ENCODE measurements around the gene CHAF1A.
A peak's percentile ranks its signal among the peaks of the same experiment; 100 is the strongest.

Gene CHAF1A

GRCh38 chr19:4359627-4360000 lies 42.8 kb upstream of the CHAF1A start:
- FAIRE-seq (no peak), DNase-seq (ENCODE audit: insufficient read length, low spot score) (no peak)
- TF ChIP-seq SPI1 (IDR thresholded peaks at IDR 0.05; ENCODE audit: low read depth, low read length) (no peak), POU2F2 (IDR thresholded peaks at IDR 0.05; ENCODE audit: low read depth, low read length) (no peak), POLR2A (IDR thresholded peaks at IDR 0.05; ENCODE audit: low read depth, low read length) (no peak; the same call in 1 of the 2 replicates), TAF1 (IDR thresholded peaks at IDR 0.05; ENCODE audit: low read depth, low read length) (no peak), PAX5 (IDR thresholded peaks at IDR 0.05; ENCODE audit: insufficient read depth, low read length, severe bottlenecking) (no peak), POLR2AphosphoS5 (IDR thresholded peaks at IDR 0.05; ENCODE audit: low read depth, low read length) (no peak; the same call in 1 of the 2 replicates)

DNA sequence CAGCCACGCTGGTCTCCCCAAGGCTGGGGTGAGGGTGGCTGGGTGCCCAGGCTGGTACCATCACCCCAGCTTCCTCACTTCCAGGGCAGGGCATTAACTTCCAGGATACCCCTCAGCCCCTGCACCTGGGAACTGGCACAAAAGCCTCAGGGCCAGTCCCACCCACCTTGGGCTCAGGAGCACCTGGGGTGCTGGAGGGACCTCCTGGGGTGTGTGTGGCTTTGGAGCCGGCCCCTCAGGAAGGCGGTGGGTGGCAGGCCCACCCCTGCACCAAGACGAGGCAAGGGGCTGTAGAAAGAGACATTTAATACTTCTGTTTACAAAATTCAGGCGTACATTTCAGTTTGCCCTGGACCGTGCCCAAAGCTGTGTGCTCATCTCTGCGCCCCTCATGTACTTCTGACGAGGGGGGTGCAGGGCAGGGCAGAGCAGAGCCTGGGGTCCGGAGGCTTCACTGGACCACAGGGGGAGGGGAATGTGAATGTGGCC lies 42.3 kb upstream of the CHAF1A start:
- FAIRE-seq (no peak), DNase-seq (ENCODE audit: insufficient read length, low spot score) (no peak)
- TF ChIP-seq SPI1 (IDR thresholded peaks at IDR 0.05; ENCODE audit: low read depth, low read length) (no peak), PAX5 (IDR thresholded peaks at IDR 0.05; ENCODE audit: insufficient read depth, low read length, severe bottlenecking) (no peak), POLR2AphosphoS5 (IDR thresholded peaks at IDR 0.05; ENCODE audit: low read depth, low read length) (no peak), POU2F2 (IDR thresholded peaks at IDR 0.05; ENCODE audit: low read depth, low read length) (no peak), POLR2A (IDR thresholded peaks at IDR 0.05; ENCODE audit: low read depth, low read length) (no peak), TAF1 (IDR thresholded peaks at IDR 0.05; ENCODE audit: low read depth, low read length) (no peak)

- no peak for TF ChIP-seq POLR2AphosphoS5 (IDR thresholded peaks at IDR 0.05; ENCODE audit: low read depth, low read length)
- no peak for TF ChIP-seq PAX5 (IDR thresholded peaks at IDR 0.05; ENCODE audit: insufficient read depth, low read length, severe bottlenecking)
- TF ChIP-seq POU2F2 (IDR thresholded peaks at IDR 0.05; ENCODE audit: low read depth, low read length): no peak
- FAIRE-seq: no peak
- DNase-seq (ENCODE audit: insufficient read length, low spot score): no peak
These were observed 41.7 kb upstream of the CHAF1A start for GRCh38 chr19:4360641-4361151.

GRCh38 chr19:4361152-4362046 lies 41.0 kb upstream of the CHAF1A start:
- DNase-seq (ENCODE audit: insufficient read length, low spot score) (no peak), FAIRE-seq (no peak)
- TF ChIP-seq PAX5 (IDR thresholded peaks at IDR 0.05; ENCODE audit: insufficient read depth, low read length, severe bottlenecking) (no peak), POLR2A (IDR thresholded peaks at IDR 0.05; ENCODE audit: low read depth, low read length) (no peak; the same call in 1 of the 2 replicates), POU2F2 (IDR thresholded peaks at IDR 0.05; ENCODE audit: low read depth, low read length) (no peak), POLR2AphosphoS5 (IDR thresholded peaks at IDR 0.05; ENCODE audit: low read depth, low read length) (no peak), SPI1 (IDR thresholded peaks at IDR 0.05; ENCODE audit: low read depth, low read length) (no peak), TAF1 (IDR thresholded peaks at IDR 0.05; ENCODE audit: low read depth, low read length) (no peak)

GRCh38 chr19:4362101-4362828 lies 40.2 kb upstream of the CHAF1A start:
- DNase-seq (ENCODE audit: insufficient read length, low spot score): no peak
- FAIRE-seq: no peak
- no peak for TF ChIP-seq TAF1 (IDR thresholded peaks at IDR 0.05; ENCODE audit: low read depth, low read length)
- no peak for TF ChIP-seq POLR2AphosphoS5 (IDR thresholded peaks at IDR 0.05; ENCODE audit: low read depth, low read length)
- TF ChIP-seq POU2F2 (IDR thresholded peaks at IDR 0.05; ENCODE audit: low read depth, low read length): no peak
- no peak for TF ChIP-seq SPI1 (IDR thresholded peaks at IDR 0.05; ENCODE audit: low read depth, low read length)
- TF ChIP-seq PAX5 (IDR thresholded peaks at IDR 0.05; ENCODE audit: insufficient read depth, low read length, severe bottlenecking): no peak
- no peak for TF ChIP-seq POLR2A (IDR thresholded peaks at IDR 0.05; ENCODE audit: low read depth, low read length)

DNA sequence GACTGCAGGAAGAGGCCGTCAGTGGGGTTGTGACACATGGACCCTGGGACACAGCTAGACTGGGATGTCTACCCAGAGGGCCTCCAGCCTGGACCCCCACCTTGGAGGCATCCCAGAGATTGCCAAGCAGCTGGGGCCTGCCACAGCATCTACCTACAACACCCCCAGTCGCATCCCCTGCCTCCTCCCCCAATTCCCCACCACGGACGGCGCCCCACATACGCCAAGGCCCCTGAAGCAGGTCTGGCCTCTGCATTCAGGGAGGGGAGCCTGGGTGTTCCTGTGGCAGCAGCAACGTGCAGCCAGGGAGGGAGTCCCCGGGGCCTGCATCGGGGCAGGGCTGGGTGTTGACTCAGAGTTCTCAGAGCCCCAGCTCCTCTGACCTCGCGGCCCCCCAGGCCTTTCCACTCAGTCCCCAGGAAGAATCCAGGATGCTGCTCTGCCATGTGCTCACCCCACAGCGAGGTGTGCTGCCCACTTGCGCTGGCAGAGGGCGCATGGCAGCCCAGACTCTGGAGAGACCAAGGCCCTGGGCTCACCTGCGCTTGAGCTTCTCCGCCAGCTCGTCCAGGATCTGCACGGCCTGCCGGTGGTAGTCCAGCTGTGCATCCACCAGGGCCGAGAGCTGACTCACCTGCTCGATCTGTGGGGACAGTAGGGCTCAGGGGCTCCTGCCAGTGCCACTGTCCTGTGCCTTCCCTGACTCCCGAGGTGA lies 39.5 kb upstream of the CHAF1A start:
- FAIRE-seq (no peak), DNase-seq (ENCODE audit: insufficient read length, low spot score) (no peak)
- no peak for TF ChIP-seq SPI1 (IDR thresholded peaks at IDR 0.05; ENCODE audit: low read depth, low read length)
- TF ChIP-seq POU2F2 (IDR thresholded peaks at IDR 0.05; ENCODE audit: low read depth, low read length): no peak
- no peak for TF ChIP-seq TAF1 (IDR thresholded peaks at IDR 0.05; ENCODE audit: low read depth, low read length)
- no peak for TF ChIP-seq POLR2A (IDR thresholded peaks at IDR 0.05; ENCODE audit: low read depth, low read length)
- no peak for TF ChIP-seq PAX5 (IDR thresholded peaks at IDR 0.05; ENCODE audit: insufficient read depth, low read length, severe bottlenecking)
- TF ChIP-seq POLR2AphosphoS5 (IDR thresholded peaks at IDR 0.05; ENCODE audit: low read depth, low read length): no peak

DNA sequence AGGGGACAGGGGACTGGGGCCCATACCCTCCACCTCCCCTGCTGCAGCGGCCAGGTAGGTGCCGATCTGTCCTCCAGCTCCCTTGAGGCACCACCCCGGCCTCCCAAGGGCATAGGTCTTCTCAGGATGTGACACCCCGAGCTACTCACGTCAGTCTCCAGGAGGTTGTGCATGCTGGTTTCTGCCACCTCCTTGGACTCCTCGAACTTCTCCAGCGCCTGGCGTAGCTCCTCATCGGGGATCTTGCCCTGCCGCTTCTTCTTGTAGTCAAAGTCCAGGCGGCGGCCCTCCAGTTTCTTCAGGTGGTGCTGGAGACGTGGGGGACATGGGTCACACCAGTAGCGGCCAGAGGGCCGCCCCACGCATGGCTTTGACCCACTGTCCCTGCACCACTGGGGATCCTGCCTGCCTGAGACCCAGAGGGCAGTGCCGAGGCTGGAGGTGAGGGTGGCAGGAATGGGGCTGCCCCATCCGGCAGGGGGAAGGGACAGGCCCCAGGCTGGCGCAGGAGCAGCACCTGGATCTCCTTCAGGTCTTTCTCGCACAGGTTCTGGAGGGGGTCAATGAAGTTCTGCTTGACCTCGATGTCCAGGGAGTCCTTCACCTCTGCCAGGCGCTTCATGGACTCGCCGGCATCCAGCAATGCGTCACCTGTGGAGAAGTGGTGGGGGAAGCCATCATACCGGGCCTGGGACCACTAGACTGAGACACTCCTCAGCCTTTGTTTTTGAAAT lies 38.7 kb upstream of the CHAF1A start:
- TF ChIP-seq TAF1 (IDR thresholded peaks at IDR 0.05; ENCODE audit: low read depth, low read length): no peak
- 0 out of 2 replicates have a peak, but pooled peaks have one; percentile 6 for TF ChIP-seq POLR2A (IDR thresholded peaks at IDR 0.05; ENCODE audit: low read depth, low read length)
- no peak for DNase-seq (ENCODE audit: insufficient read length, low spot score)
- no peak for FAIRE-seq

- no peak for DNase-seq (ENCODE audit: insufficient read length, low spot score)
- no peak for TF ChIP-seq POLR2A (IDR thresholded peaks at IDR 0.05; ENCODE audit: low read depth, low read length)
- no peak for TF ChIP-seq PAX5 (IDR thresholded peaks at IDR 0.05; ENCODE audit: insufficient read depth, low read length, severe bottlenecking)
- no peak for TF ChIP-seq TAF1 (IDR thresholded peaks at IDR 0.05; ENCODE audit: low read depth, low read length)
- no peak for TF ChIP-seq POU2F2 (IDR thresholded peaks at IDR 0.05; ENCODE audit: low read depth, low read length)
- TF ChIP-seq SPI1 (IDR thresholded peaks at IDR 0.05; ENCODE audit: low read depth, low read length): no peak
- TF ChIP-seq POLR2AphosphoS5 (IDR thresholded peaks at IDR 0.05; ENCODE audit: low read depth, low read length): no peak
- FAIRE-seq: no peak
These were observed 37.1 kb upstream of the CHAF1A start for GRCh38 chr19:4365341-4365740.

Measured in GM12891 (cell line).